Neuronal stem cell (in vitro differentiated cells): ENCODE results near the gene RASSF3. TPM values are rescaled to one million over a fixed set of nuclear protein-coding genes. Genes with fewer than 3 reads are reported as not detected.
A peak's percentile ranks its signal among the peaks of the same experiment; 100 is the strongest.

ENCODE experiments used
- DNase-seq: peaks from one replicate; pipeline ENCODE4 v3.0.0-alpha.2; 2013; ENCODE audit warnings: low spot score
- H2AFZ ChIP-seq: one replicate; pipeline ENCODE4 v1.6.1; 2013; ENCODE audit warnings: mild to moderate bottlenecking, low read length, inconsistent platforms
- H2AK5ac ChIP-seq: 2 replicates; pipeline ENCODE4 v1.6.1; 2013; ENCODE audit warnings: low read depth, mild to moderate bottlenecking, inconsistent platforms, low read length, moderate library complexity, mixed read lengths
- H2BK120ac ChIP-seq: 2 replicates; pipeline ENCODE4 v1.6.1; 2013; ENCODE audit warnings: low read depth, mild to moderate bottlenecking, inconsistent platforms, low read length, moderate library complexity, mixed read lengths
- H2BK12ac ChIP-seq: one replicate; pipeline ENCODE4 v1.6.1; 2013; ENCODE audit warnings: low read length, inconsistent platforms
- H2BK15ac ChIP-seq: 2 replicates; pipeline ENCODE4 v1.6.1; 2013; ENCODE audit warnings: mild to moderate bottlenecking, low read length, inconsistent platforms, mixed read lengths
- H2BK5ac ChIP-seq: one replicate; pipeline ENCODE4 v1.6.1; 2013; ENCODE audit warnings: inconsistent platforms, mild to moderate bottlenecking, low read length, moderate library complexity
- H3K14ac ChIP-seq: one replicate; pipeline ENCODE4 v1.6.1; 2013; ENCODE audit warnings: low read length, inconsistent platforms
- H3K18ac ChIP-seq: 2 replicates; pipeline ENCODE4 v1.6.1; 2013; ENCODE audit warnings: low read length, inconsistent platforms
- H3K23ac ChIP-seq: 2 replicates; pipeline ENCODE4 v1.6.1; 2013; ENCODE audit warnings: low read depth, mild to moderate bottlenecking, mixed read lengths, low read length, inconsistent platforms; ENCODE audit not compliant: poor library complexity
- H3K27ac ChIP-seq: replicated peaks from 3 replicates; pipeline ENCODE4 v1.5.1; 2013; ENCODE audit warnings: low read length, inconsistent platforms
- H3K27me3 ChIP-seq, 3 experiments: 2 replicates each; pipeline ENCODE4 v1.6.1; 2013; ENCODE audit warnings: low read length in 3 of 3, mild to moderate bottlenecking in 2 of 3, inconsistent platforms in 1 of 3, low read depth in 1 of 3, mixed read lengths in 1 of 3, moderate library complexity in 1 of 3; ENCODE audit not compliant: control insufficient read depth in 3 of 3, insufficient read depth in 3 of 3
- H3K36me3 ChIP-seq, 2 donors: replicated peaks in 1 of 2; 2 replicates each; pipeline ENCODE4 v1.6.1; 2013; ENCODE audit warnings: low read length in 2 of 2; ENCODE audit not compliant: control insufficient read depth in 2 of 2, insufficient read depth in 2 of 2
- H3K4ac ChIP-seq: 2 replicates; pipeline ENCODE4 v1.6.1; 2013; ENCODE audit warnings: inconsistent platforms, mild to moderate bottlenecking, low read length, moderate library complexity
- H3K4me1 ChIP-seq, 2 donors: 1 replicate in 1 of 2; 2 replicates in 1 of 2; pipeline ENCODE4 v1.6.1; 2013; ENCODE audit warnings: low read length in 2 of 2, low read depth in 1 of 2; ENCODE audit not compliant: control insufficient read depth in 2 of 2, insufficient read depth in 1 of 2
- H3K4me2 ChIP-seq: one replicate; pipeline ENCODE4 v1.6.1; 2013; ENCODE audit warnings: mild to moderate bottlenecking, low read length, inconsistent platforms; ENCODE audit not compliant: insufficient read depth, poor library complexity, severe bottlenecking
- H3K4me3 ChIP-seq, 2 donors: 2 replicates each; pipeline ENCODE4 v1.5.1; 2013; ENCODE audit warnings: low read length in 2 of 2, mild to moderate bottlenecking in 2 of 2, inconsistent platforms in 1 of 2, moderate library complexity in 1 of 2
- H3K79me1 ChIP-seq: one replicate; pipeline ENCODE4 v1.6.1; 2013; ENCODE audit warnings: low read depth, mild to moderate bottlenecking, inconsistent platforms, low read length, moderate library complexity
- H3K9ac ChIP-seq: one replicate; pipeline ENCODE4 v1.6.1; 2013; ENCODE audit warnings: mild to moderate bottlenecking, low read depth, low read length, inconsistent platforms; ENCODE audit not compliant: poor library complexity
- H3K9me3 ChIP-seq, 2 donors: replicated peaks in 1 of 2; 2 replicates each; pipeline versions ENCODE3 to v1.6.1; 2013; ENCODE audit warnings: low read length in 2 of 2, mild to moderate bottlenecking in 2 of 2, inconsistent platforms in 1 of 2, low read depth in 1 of 2, mixed read lengths in 1 of 2, moderate library complexity in 1 of 2; ENCODE audit not compliant: control insufficient read depth in 2 of 2, insufficient read depth in 1 of 2
- H4K8ac ChIP-seq: one replicate; pipeline ENCODE4 v1.6.1; 2013; ENCODE audit warnings: low read depth, mild to moderate bottlenecking, inconsistent platforms, low read length, moderate library complexity
- H4K91ac ChIP-seq: one replicate; pipeline ENCODE4 v1.6.1; 2013; ENCODE audit warnings: low read length, low read depth, mild to moderate bottlenecking, inconsistent platforms; ENCODE audit not compliant: poor library complexity
- WGBS, 2 donors: extraction: QIAGEN DNeasy Blood & Tissue Kit; methylation state at CpG; one replicate each; pipeline ENCODE4 v1.1.7; 2013; ENCODE audit warnings: missing lambda C conversion rate in 2 of 2, mixed read lengths in 1 of 2; ENCODE audit not compliant: insufficient read length in 2 of 2, insufficient replicate concordance in 1 of 2; ENCODE audit errors: extremely low coverage in 2 of 2; 5-methylcytosine and 5-hydroxymethylcytosine counted together
- polyA plus RNA-seq, 2 experiments: library from polyadenylated mRNA; stranded (reverse); fragments of 200-250 nt; gene quantifications; one replicate each; pipeline ENCODE4 v1.2.3, GENCODE V29; 2013

Gene RASSF3
- 11.3 TPM for polyA plus RNA-seq (2013, experiment 1 of 2)
- 11.6 TPM for polyA plus RNA-seq (2013, experiment 2 of 2)

GRCh38 chr12:64610079-64610659 lies at the start of gene RASSF3:
Gene RASSF3 (plus strand): TSS chr12:64610495. CDS start chr12:64610633, 138 bp downstream.
- DNase-seq: peak; percentile 74
- Histone ChIP-seq H3K4me1 (peaks cover 7 to 12% of the 10 kb centered on the region in 2 donors), H3K18ac (peak within 1 kb of the TSS; percentile 97), H3K36me3 (no peaks in the 10 kb centered on the region), H2BK5ac (peak within 1 kb of the TSS; percentile 99), H3K79me1 (peaks cover 1% of the 10 kb centered on the region), H2BK15ac (peak within 1 kb of the TSS; percentile 81), H3K4me2 (peak within 1 kb of the TSS; percentile 94), H3K27me3 (no peaks in the 10 kb centered on the region), H3K4ac (peak within 1 kb of the TSS; percentile 89), H3K14ac (peak within 1 kb of the TSS; percentile 75), H3K9me3 (no peaks in the 10 kb centered on the region), H3K9ac (peak within 1 kb of the TSS; percentile 92), H3K23ac (peak within 1 kb of the TSS; percentile 96), H3K27ac (peak within 1 kb of the TSS; percentile 96), H2AK5ac (peak within 1 kb of the TSS; percentile 81), H4K8ac (no peak within 1 kb of the TSS), H2AFZ (peak within 1 kb of the TSS; percentile 88), H2BK120ac (peak within 1 kb of the TSS; percentile 96), H3K4me3 (peak within 1 kb of the TSS; percentile 86 to 91), H2BK12ac (peak within 1 kb of the TSS; percentile 73), H4K91ac (no peak within 1 kb of the TSS)
- no CpG with 5 or more reads among the region's 76 CpGs for WGBS, 2 donors

DNA sequence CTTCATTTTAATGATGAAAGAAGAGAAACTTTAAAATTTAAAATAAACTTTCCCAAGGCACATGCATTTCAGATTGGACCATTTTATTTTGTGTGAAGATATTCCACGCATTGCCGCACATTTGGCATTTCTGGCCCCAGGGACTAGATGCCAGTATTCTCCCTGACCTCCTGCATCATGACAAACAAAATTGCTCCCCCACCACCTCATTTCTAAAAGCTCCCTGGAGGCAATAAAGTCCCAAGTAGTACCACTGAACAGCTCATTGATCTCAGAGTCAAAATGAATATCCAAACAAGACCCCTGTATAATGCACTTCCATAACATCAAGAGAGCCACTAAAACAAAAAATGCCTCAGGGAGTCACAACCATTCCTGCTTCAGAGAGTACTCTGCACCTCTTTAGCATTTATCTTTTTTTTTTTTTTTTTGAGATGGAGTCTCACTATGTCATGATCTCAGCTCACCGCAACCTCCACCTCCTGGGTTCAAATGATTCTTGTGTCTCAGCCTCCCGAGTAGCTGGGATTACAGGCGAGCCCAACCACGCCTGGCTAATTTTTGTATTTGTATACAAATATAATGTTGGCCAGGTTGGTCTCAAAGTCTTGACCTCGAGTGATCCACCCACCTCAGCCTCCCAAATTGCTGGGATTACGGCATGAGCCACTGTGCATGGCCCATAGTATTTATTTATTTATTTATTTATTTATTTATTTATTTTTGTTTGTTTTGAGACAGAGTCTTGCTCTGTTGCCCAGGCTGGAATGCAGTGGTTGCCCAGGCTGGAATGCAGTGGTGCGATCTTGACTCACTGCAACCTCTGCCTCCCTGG lies 48.8 kb upstream of the RASSF3 start:
- DNase-seq: no peak
- H3K36me3 ChIP-seq: no peaks in the 10 kb centered on the region

DNA sequence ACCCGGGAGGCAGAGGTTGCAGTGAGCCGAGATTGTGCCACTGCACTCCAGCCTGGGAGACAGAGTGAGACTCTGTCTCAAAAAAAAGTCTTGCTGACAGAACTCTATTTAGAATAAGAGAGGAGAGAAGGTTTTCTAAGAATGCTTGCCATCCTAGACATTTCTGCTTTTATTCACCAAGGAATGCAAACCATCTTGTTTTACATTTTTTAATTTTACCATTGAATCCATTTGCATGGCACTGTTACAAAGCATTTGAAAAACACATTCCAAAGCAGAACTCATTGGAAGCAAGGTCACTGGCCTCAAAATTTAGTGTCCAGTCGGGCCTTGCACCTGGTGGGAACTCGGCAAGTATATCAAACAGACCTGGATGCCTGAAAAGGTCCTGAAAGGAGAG lies 44.2 kb upstream of the RASSF3 start:
- no peak overlapping the region for H2BK120ac ChIP-seq
- no peak overlapping the region for H3K9ac ChIP-seq
- peaks cover 6 to 8% of the 10 kb centered on the region in 2 donors for H3K4me1 ChIP-seq
- H2BK15ac ChIP-seq: no peak overlapping the region
- WGBS, 2 donors: no CpG with 5 or more reads among the region's 4 CpGs
- no peak overlapping the region for H2BK5ac ChIP-seq
- no peaks in the 10 kb centered on the region for H3K9me3 ChIP-seq
- no peak overlapping the region for H3K4me3 ChIP-seq
- H3K79me1 ChIP-seq: no peaks in the 10 kb centered on the region
- H3K14ac ChIP-seq: no peak overlapping the region
- H3K18ac ChIP-seq: no peak overlapping the region
- no peak overlapping the region for H3K23ac ChIP-seq
- DNase-seq: no peak
- H2AFZ ChIP-seq: peak overlapping the region; percentile 5
- no peak overlapping the region for H3K27ac ChIP-seq
- no peaks in the 10 kb centered on the region for H3K36me3 ChIP-seq
- no peak overlapping the region for H3K4me2 ChIP-seq
- no peaks in the 10 kb centered on the region for H3K27me3 ChIP-seq
- no peak overlapping the region for H2BK12ac ChIP-seq
- no peak overlapping the region for H3K4ac ChIP-seq
- H2AK5ac ChIP-seq: no peak overlapping the region
- H4K91ac ChIP-seq: no peak overlapping the region
- no peak overlapping the region for H4K8ac ChIP-seq

More for the DNA sequence above, 48.8 kb upstream of the RASSF3 start:
- Histone ChIP-seq H3K27ac (no peak overlapping the region), H3K9me3 (no peaks in the 10 kb centered on the region), H3K4me1 (peaks cover 9 to 10% of the 10 kb centered on the region in 2 donors), H3K18ac (no peak overlapping the region), H4K91ac (no peak overlapping the region), H4K8ac (no peak overlapping the region), H3K27me3 (peaks cover 0 to 2% (median 0%) of the 10 kb centered on the region in 3 experiments), H3K4ac (no peak overlapping the region), H2BK5ac (no peak overlapping the region), H2BK12ac (no peak overlapping the region), H3K79me1 (no peaks in the 10 kb centered on the region), H3K14ac (no peak overlapping the region), H3K23ac (no peak overlapping the region), H2AFZ (peak overlapping the region; percentile 75), H3K9ac (no peak overlapping the region), H2BK15ac (no peak overlapping the region), H2BK120ac (no peak overlapping the region), H3K4me2 (no peak overlapping the region), H3K4me3 (no peak overlapping the region), H2AK5ac (no peak overlapping the region)
- no CpG with 5 or more reads among the region's 9 CpGs for WGBS, 2 donors
